ENCODE measurements around the gene MRPL9. TPM values are rescaled to one million over a fixed set of nuclear protein-coding genes. Genes with fewer than 3 reads are reported as not detected.
"Not testable (repeated sequence)": the region's sequence is repeated elsewhere in the genome, so short reads cannot be mapped to it uniquely, and the experiment has no call there.

The MRPL9 gene
- total RNA-seq, 4 donors from 2014 or later, result 38.8 to 53.4 (median 46.8) TPM

DNA sequence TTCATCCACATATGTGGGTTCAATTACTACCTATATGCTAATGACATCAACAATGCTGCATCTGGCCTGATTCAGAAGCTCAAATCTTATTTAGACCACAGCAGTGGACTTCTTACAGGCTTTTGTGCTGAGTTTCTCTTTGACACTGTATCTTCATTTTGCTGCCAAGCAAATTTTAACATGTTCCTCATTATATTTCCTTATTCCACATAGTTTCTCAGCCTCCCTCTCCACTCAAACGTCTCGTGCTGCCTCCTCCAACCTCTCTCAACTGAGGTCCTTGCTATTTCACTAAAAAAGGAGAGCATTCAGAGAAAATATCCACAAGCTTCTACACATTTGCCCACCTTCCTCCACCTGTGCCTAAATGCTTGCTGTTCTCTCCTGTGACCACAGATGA is 20.5 kb upstream of the MRPL9 start:
- ATAC-seq (ENCODE audit: low FRiP score), result no peak
- TF ChIP-seq, protein P1, sequence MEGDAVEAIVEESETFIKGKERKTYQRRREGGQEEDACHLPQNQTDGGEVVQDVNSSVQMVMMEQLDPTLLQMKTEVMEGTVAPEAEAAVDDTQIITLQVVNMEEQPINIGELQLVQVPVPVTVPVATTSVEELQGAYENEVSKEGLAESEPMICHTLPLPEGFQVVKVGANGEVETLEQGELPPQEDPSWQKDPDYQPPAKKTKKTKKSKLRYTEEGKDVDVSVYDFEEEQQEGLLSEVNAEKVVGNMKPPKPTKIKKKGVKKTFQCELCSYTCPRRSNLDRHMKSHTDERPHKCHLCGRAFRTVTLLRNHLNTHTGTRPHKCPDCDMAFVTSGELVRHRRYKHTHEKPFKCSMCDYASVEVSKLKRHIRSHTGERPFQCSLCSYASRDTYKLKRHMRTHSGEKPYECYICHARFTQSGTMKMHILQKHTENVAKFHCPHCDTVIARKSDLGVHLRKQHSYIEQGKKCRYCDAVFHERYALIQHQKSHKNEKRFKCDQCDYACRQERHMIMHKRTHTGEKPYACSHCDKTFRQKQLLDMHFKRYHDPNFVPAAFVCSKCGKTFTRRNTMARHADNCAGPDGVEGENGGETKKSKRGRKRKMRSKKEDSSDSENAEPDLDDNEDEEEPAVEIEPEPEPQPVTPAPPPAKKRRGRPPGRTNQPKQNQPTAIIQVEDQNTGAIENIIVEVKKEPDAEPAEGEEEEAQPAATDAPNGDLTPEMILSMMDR (IDR thresholded peaks at IDR 0.05), result no peak
- DNase-seq (ENCODE audit: low spot score), result no peak

DNA sequence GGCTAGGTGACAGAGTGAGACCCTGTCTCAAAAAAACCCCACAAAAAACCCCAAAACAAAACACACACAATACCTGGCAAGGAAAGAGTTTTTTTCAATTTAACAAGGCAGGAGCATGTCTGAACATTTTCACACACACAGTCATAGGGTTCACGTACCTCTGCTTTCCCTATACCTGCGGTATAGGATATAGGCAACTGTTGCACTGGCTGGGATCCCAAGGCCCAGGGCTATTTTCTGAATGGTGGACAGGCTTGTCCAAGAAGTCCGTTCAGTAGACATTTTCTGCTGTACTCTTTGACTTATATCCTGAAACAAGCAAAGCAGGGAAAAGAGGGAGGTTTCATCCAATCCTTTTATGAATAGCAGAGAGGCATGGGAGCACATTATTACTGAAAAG is 19.4 kb upstream of the MRPL9 start:
- ATAC-seq (ENCODE audit: low FRiP score) (no peak), DNase-seq (ENCODE audit: low spot score) (no peak)
- TF ChIP-seq, protein P1 (IDR thresholded peaks at IDR 0.05), result no peak

DNA sequence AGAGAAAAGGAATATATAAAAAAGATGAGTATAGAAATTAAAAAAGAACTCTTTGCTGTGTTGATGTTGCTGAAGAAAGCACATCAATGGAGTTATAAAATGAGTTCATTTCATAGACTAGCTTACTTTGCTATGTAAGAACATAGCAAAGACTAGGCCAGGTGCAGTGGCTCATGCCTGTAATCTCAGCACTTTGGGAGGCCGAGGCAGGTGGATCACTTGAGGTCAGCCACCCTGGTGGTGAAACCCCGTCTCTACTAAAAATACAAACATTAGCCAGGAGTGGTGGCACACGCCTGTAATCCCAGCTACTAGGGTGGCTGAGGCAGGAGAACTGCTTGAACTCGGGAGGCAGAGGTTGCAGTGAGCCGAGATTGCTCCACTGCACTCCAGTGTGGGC is 18.7 kb upstream of the MRPL9 start:
- not testable (repeated sequence) for DNase-seq (ENCODE audit: low spot score); ATAC-seq (ENCODE audit: low FRiP score)

DNA sequence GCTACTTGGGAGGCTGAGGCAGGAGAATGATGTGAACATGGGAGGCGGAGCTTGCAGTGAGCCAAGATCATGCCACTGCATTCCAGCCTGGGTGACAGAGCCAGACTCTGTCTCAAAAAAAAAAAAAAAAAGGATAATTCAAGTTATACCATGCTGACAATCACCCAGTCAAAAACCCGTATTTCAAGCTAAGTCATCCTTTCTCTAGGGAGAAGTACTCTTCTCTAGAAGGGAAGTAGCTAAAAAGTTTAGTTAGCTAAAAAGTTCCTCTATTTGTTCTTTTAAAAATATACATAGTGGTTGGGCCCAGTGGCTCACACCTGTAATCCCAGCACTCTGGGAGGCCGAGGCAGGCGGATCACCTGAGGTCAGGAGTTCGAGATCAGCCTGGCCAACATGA is 17.4 kb upstream of the MRPL9 start:
- ATAC-seq (ENCODE audit: low FRiP score); DNase-seq (ENCODE audit: low spot score): not testable (repeated sequence)

DNA sequence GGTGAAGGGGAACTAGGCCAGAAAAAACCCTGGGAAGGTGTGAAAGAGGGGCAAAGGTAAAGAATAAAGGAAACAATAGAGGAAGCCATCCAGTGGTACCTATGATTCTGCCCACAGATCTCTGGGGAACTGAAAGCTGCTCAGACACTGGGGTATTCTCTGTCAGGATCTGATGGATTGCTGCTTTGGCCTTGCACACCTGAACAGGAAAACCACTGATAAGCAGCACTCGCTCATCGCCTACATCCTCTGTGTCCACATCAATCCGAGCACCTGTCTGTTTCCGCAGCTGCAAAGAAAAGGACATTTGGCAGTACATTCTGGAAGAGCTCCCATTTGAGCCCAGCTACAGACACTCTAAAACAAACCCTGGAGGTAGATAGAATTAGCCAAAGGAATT is 16.6 kb upstream of the MRPL9 start:
- no peak for DNase-seq (ENCODE audit: low spot score)
- TF ChIP-seq, protein P1 (IDR thresholded peaks at IDR 0.05), result no peak
- no peak for ATAC-seq (ENCODE audit: low FRiP score)

DNA sequence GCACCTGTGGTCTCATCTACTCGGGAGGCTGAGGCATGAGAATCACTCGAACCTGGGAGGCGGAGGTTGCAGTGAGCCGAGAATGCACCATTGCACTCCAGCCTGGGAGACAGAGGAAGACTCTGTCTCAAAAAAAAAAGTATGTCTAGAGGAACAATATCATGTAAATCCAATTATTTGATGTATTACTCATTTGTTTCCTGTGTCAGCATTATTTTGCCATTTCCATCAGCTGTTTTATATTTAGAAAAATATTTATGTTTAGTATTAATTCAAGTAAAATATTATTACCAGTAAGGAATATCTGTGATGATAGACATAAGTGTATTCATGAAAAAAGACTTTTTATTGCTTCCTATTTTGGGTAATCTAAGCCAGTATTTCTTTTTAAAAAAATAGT is 14.0 kb upstream of the MRPL9 start:
- DNase-seq (ENCODE audit: low spot score), result no peak
- TF ChIP-seq, protein P1 (IDR thresholded peaks at IDR 0.05), result no peak
- ATAC-seq (ENCODE audit: low FRiP score), result no peak

DNA sequence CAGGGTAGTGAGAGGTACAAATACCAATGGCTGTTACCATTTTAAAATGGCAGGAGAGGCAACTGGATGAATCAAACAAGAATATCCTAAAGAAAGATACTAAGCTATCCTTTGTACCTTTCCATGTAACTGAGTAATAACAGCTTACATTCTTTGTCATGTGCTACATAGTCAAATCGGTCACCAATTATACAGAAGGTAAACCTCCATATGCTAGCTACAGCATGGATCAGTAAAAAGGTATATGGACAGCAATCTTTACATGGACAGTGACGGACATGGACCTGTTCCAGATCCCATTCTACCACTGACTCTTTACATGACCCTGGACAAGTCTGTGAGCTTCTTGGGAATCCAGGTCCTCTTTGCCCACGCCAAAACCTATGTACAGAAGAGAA is 13.4 kb upstream of the MRPL9 start:
- TF ChIP-seq, protein P1 (IDR thresholded peaks at IDR 0.05), result no peak
- ATAC-seq (ENCODE audit: low FRiP score) (no peak), DNase-seq (ENCODE audit: low spot score) (no peak)

DNA sequence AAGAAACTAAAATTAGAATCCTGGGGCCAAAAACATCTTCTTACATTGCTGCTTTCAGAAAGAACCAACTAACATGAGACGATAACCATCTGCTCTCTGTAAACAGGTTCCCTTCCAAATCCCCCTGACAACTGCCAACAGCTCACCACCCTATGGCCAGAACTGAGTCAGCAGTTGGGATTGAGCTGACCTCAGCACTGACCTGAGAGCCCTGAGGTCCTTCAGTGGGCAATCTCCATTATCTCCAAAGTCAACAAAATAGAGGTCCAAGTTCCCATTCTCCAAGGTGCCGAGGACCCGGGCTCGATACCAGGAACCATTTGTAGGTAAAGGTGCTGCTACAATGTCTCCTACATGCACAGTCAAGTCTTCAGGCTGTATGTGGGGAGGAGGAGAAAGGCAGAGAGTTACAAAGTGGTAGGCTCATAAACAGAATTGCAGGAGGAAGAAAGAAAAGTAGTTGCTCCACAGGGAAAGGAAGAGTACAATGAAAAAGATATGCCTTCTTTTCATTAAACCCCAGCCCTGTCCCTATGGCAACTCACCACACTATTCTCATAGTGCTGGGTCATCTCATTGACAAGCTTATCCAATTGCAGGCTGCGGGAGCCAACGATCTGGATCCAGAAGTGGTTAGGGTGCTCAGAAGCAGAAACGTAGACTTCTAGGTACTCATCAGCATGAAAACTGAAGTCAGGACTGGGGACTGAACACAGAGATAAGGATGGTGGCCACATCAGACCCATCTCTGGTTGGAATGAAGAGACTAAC is 12.8 kb upstream of the MRPL9 start:
- ATAC-seq (ENCODE audit: low FRiP score) (no peak), DNase-seq (ENCODE audit: low spot score) (no peak)
- TF ChIP-seq, protein P1 (IDR thresholded peaks at IDR 0.05), result no peak

Measured in omental fat pad (tissue), 4 donors.